Measurements from ENCODE around the gene ITPR1.

DNA sequence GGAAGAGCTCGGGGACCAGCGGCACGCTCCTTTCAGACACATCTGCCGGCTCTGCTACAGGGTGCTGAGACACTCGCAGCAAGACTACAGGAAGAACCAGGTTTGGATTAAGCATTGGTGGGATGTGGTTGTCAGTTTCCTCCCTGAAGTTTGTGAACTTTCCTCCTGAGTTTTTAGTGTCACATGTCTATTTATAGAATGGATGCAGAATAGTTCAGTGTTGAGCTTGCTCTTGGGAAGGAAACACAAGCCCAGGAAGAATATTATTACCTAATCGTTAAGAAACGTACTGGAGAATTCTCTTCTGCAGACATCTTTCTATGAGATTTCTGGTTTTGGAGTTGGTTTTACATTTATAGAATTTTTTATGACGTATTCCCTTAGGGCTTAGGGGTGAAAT lies 172.0 kb downstream of the ITPR1 start:
- TF ChIP-seq, protein P1, sequence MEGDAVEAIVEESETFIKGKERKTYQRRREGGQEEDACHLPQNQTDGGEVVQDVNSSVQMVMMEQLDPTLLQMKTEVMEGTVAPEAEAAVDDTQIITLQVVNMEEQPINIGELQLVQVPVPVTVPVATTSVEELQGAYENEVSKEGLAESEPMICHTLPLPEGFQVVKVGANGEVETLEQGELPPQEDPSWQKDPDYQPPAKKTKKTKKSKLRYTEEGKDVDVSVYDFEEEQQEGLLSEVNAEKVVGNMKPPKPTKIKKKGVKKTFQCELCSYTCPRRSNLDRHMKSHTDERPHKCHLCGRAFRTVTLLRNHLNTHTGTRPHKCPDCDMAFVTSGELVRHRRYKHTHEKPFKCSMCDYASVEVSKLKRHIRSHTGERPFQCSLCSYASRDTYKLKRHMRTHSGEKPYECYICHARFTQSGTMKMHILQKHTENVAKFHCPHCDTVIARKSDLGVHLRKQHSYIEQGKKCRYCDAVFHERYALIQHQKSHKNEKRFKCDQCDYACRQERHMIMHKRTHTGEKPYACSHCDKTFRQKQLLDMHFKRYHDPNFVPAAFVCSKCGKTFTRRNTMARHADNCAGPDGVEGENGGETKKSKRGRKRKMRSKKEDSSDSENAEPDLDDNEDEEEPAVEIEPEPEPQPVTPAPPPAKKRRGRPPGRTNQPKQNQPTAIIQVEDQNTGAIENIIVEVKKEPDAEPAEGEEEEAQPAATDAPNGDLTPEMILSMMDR (IDR thresholded peaks at IDR 0.05): no peak
- no peak for TF ChIP-seq POLR2A (IDR thresholded peaks at IDR 0.05)
